ENCODE data around the gene EP400. TPM values are rescaled to one million over a fixed set of nuclear protein-coding genes. Genes with fewer than 3 reads are reported as not detected.
"Not testable (repeated sequence)": the region's sequence is repeated elsewhere in the genome, so short reads cannot be mapped to it uniquely, and the experiment has no call there.

Gene EP400
- polyA plus RNA-seq, 3 donors from 2014 or later: 0.05 to 4.1 (median 0.74) TPM

GRCh38 chr12:132076711-132077110, 127.0 kb downstream of the EP400 start:
- Mint-ChIP-seq H3K27ac (no peak overlapping the region), H3K36me3 (peaks cover 11 to 33% (median 15%) of the 10 kb centered on the region in 3 donors), H3K9me3 (no peaks in the 10 kb centered on the region), H3K4me1 (no peaks in the 10 kb centered on the region), H3K4me3 (no peak overlapping the region), H3K27me3 (ENCODE audit: low read depth in 3 of 3) (peaks cover 0 to 9% (median 4%) of the 10 kb centered on the region in 3 donors)
- DNase-seq: no peak

- Mint-ChIP-seq H3K27me3 (ENCODE audit: low read depth in 3 of 3) (peaks cover 0 to 9% (median 4%) of the 10 kb centered on the region in 3 donors), H3K27ac (no peak overlapping the region), H3K9me3 (no peaks in the 10 kb centered on the region), H3K4me1 (peaks cover 0 to 2% of the 10 kb centered on the region in 2 donors), H3K4me3 (no peak overlapping the region), H3K36me3 (peaks cover 11 to 31% (median 14%) of the 10 kb centered on the region in 3 donors)
- no peak for DNase-seq
These were observed 127.8 kb downstream of the EP400 start for GRCh38 chr12:132077322-132078100.

GRCh38 chr12:132078190-132078589, 128.4 kb downstream of the EP400 start:
- no peak for DNase-seq
- H3K27ac Mint-ChIP-seq: no peak overlapping the region
- peaks cover 0 to 2% of the 10 kb centered on the region in 2 donors for H3K4me1 Mint-ChIP-seq
- no peaks in the 10 kb centered on the region for H3K9me3 Mint-ChIP-seq
- peaks cover 11 to 31% (median 14%) of the 10 kb centered on the region in 3 donors for H3K36me3 Mint-ChIP-seq
- H3K27me3 Mint-ChIP-seq (ENCODE audit: low read depth in 3 of 3): peaks cover 0 to 9% (median 4%) of the 10 kb centered on the region in 3 donors
- no peak overlapping the region for H3K4me3 Mint-ChIP-seq

GRCh38 chr12:132079200-132079599, 129.5 kb downstream of the EP400 start:
- Mint-ChIP-seq H3K4me3 (no peak overlapping the region), H3K4me1 (peaks cover 8% of the 10 kb centered on the region in 2 donors)

GRCh38 chr12:132079695-132080094, 130.0 kb downstream of the EP400 start:
- Mint-ChIP-seq H3K4me1 (peaks cover 8% of the 10 kb centered on the region in 2 donors), H3K36me3 (peaks cover 5 to 24% (median 7%) of the 10 kb centered on the region in 3 donors), H3K9me3 (no peaks in the 10 kb centered on the region), H3K4me3 (no peak overlapping the region), H3K27me3 (ENCODE audit: low read depth in 3 of 3) (peaks cover 2 to 12% (median 6%) of the 10 kb centered on the region in 3 donors), H3K27ac (peak overlapping the region in 1 of 6 donors; percentile 22)
- DNase-seq: no peak

More at GRCh38 chr12:132079200-132079599, 129.5 kb downstream of the EP400 start:
- H3K27ac Mint-ChIP-seq: peak overlapping the region in 1 of 6 donors; percentile 22
- no peak for DNase-seq
- peaks cover 2 to 14% (median 6%) of the 10 kb centered on the region in 3 donors for H3K27me3 Mint-ChIP-seq (ENCODE audit: low read depth in 3 of 3)
- peaks cover 10 to 29% (median 12%) of the 10 kb centered on the region in 3 donors for H3K36me3 Mint-ChIP-seq
- H3K9me3 Mint-ChIP-seq: no peaks in the 10 kb centered on the region

- not testable (repeated sequence) for H3K4me3 Mint-ChIP-seq, DNase-seq, H3K27ac Mint-ChIP-seq, H3K9me3 Mint-ChIP-seq
- Mint-ChIP-seq H3K27me3 (ENCODE audit: low read depth in 3 of 3) (peaks cover 7 to 15% (median 12%) of the 10 kb centered on the region in 3 donors), H3K36me3 (peaks cover 3 to 19% (median 5%) of the 10 kb centered on the region in 3 donors), H3K4me1 (peaks cover 15 to 16% of the 10 kb centered on the region in 2 donors)
These were observed 130.8 kb downstream of the EP400 start for GRCh38 chr12:132080515-132080914.

GRCh38 chr12:132081423-132081822, 131.7 kb downstream of the EP400 start:
- Mint-ChIP-seq H3K9me3 (peaks cover 0 to 3% (median 0%) of the 10 kb centered on the region in 6 donors), H3K27ac (no peak overlapping the region), H3K36me3 (peaks cover 0 to 16% (median 5%) of the 10 kb centered on the region in 3 donors), H3K4me3 (no peak overlapping the region), H3K4me1 (peaks cover 19 to 23% of the 10 kb centered on the region in 2 donors), H3K27me3 (ENCODE audit: low read depth in 3 of 3) (peaks cover 7 to 15% (median 12%) of the 10 kb centered on the region in 3 donors)
- no peak for DNase-seq

GRCh38 chr12:132083614-132083940, 133.8 kb downstream of the EP400 start:
- no peak for DNase-seq
- Mint-ChIP-seq H3K4me3 (peak overlapping the region; percentile 85 to 95 (median 90)), H3K36me3 (peaks cover 0 to 5% (median under 1%) of the 10 kb centered on the region in 3 donors), H3K9me3 (peaks cover 0 to 3% (median 0%) of the 10 kb centered on the region in 6 donors), H3K27ac (peak overlapping the region; percentile 71 to 87 (median 82)), H3K4me1 (peaks cover 25 to 28% of the 10 kb centered on the region in 2 donors), H3K27me3 (ENCODE audit: low read depth in 3 of 3) (peaks cover 7 to 15% (median 10%) of the 10 kb centered on the region in 3 donors)

GRCh38 chr12:132083941-132084620, 134.3 kb downstream of the EP400 start:
- H3K27me3 Mint-ChIP-seq (ENCODE audit: low read depth in 3 of 3): peaks cover 7 to 15% (median 8%) of the 10 kb centered on the region in 3 donors
- peaks cover 25 to 28% of the 10 kb centered on the region in 2 donors for H3K4me1 Mint-ChIP-seq
- peak overlapping the region; percentile 88 to 95 (median 90) for H3K4me3 Mint-ChIP-seq
- H3K36me3 Mint-ChIP-seq: peaks cover 0 to 5% (median 0%) of the 10 kb centered on the region in 3 donors
- H3K9me3 Mint-ChIP-seq: peaks cover 0 to 3% (median 0%) of the 10 kb centered on the region in 6 donors
- peak overlapping the region; percentile 73 to 94 (median 86) for H3K27ac Mint-ChIP-seq
- DNase-seq: peak; percentile 87 to 90 (median 89)

GRCh38 chr12:132084621-132085290, 135.0 kb downstream of the EP400 start:
- H3K4me1 Mint-ChIP-seq: peaks cover 25 to 35% of the 10 kb centered on the region in 2 donors
- H3K4me3 Mint-ChIP-seq: peak overlapping the region; percentile 86 to 92 (median 90)
- peaks cover 0 to under 1% (median 0%) of the 10 kb centered on the region in 3 donors for H3K36me3 Mint-ChIP-seq
- H3K27ac Mint-ChIP-seq: peak overlapping the region; percentile 84 to 97 (median 91)
- peaks cover 0 to 3% (median 0%) of the 10 kb centered on the region in 6 donors for H3K9me3 Mint-ChIP-seq
- H3K27me3 Mint-ChIP-seq (ENCODE audit: low read depth in 3 of 3): peaks cover 7 to 11% (median 8%) of the 10 kb centered on the region in 3 donors
- peak; percentile 48 to 53 (median 53) for DNase-seq

- DNase-seq: peak; percentile 15 to 34 (median 32)
- peak overlapping the region; percentile 86 to 92 (median 90) for H3K4me3 Mint-ChIP-seq
- H3K4me1 Mint-ChIP-seq: peaks cover 27 to 39% of the 10 kb centered on the region in 2 donors
- peaks cover 7 to 11% (median 8%) of the 10 kb centered on the region in 3 donors for H3K27me3 Mint-ChIP-seq (ENCODE audit: low read depth in 3 of 3)
- no peaks in the 10 kb centered on the region for H3K36me3 Mint-ChIP-seq
- H3K9me3 Mint-ChIP-seq: peaks cover 0 to 3% (median 0%) of the 10 kb centered on the region in 6 donors
- H3K27ac Mint-ChIP-seq: peak overlapping the region; percentile 84 to 97 (median 91)
These were observed 135.5 kb downstream of the EP400 start for GRCh38 chr12:132085291-132085635.

- peak overlapping the region in 1 of 6 donors; percentile 19 for H3K27ac Mint-ChIP-seq
- peaks cover 19 to 32% of the 10 kb centered on the region in 2 donors for H3K4me1 Mint-ChIP-seq
- peaks cover 0 to 3% (median 0%) of the 10 kb centered on the region in 6 donors for H3K9me3 Mint-ChIP-seq
- H3K36me3 Mint-ChIP-seq: peaks cover 0 to 3% (median 0%) of the 10 kb centered on the region in 3 donors
- no peak overlapping the region for H3K4me3 Mint-ChIP-seq
- H3K27me3 Mint-ChIP-seq (ENCODE audit: low read depth in 3 of 3): peaks cover 3 to 6% (median 6%) of the 10 kb centered on the region in 3 donors
- no peak for DNase-seq
These were observed 139.7 kb downstream of the EP400 start for GRCh38 chr12:132089407-132089910.

Data from immature natural killer cell (primary cell).